NCI-H2196 (cell line): Measurements from ENCODE around the gene GBP7.

Source experiments
- DNase-seq: peaks from one replicate; lab custom pipeline; 2025; ENCODE audit not compliant: unreplicated experiment; lab: John Stamatoyannopoulos, UW

Gene GBP7

DNA sequence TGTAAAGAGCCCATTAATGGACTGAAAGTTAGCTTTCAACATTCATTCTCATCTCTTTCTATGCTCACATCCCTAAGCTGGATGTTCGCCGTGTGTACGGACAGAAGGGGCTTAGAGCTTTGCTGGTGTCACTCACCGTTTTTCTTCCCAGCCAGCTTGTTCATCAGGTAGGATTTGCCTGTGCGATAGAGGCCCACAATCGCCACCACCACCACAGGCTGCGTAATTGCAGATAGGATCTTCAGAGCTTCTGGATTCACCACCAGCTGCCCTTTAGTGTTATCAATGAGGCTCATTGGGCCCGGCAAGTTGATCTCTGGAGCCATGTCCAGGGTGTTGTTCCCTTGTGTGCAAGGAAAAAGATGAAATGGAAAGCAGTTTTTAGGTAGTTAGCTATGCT is 54.2 kb downstream of the GBP7 start:
- no peak for DNase-seq

DNA sequence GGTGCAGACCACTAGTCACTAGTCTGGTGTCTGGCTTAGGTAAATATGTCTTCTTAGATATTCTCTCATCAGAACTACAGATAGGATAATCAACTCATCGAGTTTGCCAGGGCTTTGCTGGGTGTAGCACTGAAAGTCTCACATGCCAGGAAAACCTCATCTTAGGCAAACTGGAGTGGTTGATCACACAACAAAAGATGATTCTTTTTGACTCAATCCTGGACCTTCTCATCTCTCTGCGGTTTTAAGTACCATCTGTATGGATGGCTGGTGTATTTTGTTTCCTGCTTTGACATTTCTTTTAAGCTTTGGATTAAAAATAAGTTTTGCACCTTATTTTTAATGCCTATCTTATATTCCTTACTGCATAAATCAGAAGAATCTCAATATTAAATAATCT is 61.1 kb downstream of the GBP7 start:
- no peak for DNase-seq

DNA sequence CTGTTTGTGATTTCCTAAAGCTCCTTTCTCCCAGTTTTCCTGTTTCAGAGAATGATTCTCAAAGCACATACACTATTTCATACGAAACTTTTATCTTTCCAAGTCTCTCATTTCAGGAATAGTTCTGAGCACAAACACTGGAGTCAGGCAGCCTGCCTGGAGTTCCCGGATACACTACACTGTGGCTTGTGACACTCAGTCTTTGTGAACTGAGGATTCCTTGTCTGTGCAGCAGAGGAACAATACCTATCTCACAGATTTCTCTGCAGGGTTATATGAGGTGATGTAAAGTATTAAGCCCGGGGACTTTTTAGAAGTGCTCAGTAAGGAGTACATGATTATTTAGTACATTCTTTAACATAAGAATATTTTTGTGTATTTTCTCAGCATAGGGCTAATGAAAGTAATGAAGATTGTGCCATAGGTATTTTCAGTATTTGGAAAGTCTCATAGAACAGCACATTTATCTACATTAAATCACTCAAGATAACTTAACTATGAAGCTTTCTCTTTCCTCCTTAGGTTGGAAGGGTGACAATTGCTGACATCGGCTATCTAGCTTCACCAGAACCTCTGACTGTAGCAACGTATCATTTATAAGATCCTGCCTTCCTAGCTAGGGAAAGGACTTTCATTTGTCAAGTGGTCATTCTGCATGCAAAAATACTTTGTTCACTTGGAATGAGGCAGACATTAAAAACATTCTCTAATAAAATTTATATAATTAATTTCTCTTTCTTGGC is 62.8 kb downstream of the GBP7 start:
- no peak for DNase-seq

DNA sequence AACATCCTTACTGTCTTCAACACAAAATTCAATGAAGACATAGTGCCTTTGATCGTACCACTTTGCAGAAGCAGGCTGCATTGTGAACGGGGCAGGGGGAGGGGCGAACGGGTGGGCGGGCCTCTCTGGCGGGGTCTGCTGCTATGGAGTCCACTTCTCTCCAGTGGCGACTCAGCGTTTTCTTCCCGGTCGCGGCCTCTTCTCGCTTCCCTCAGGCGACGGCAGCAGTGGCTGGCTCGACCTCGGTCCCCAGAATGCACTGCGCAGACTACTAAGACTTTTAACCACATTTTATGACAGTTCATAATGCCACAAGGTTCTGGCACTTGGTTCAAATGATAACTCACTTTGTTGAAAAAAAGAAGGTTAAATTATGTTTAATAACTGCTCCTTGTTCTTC is 71.1 kb downstream of the GBP7 start:
- DNase-seq: no peak

DNA sequence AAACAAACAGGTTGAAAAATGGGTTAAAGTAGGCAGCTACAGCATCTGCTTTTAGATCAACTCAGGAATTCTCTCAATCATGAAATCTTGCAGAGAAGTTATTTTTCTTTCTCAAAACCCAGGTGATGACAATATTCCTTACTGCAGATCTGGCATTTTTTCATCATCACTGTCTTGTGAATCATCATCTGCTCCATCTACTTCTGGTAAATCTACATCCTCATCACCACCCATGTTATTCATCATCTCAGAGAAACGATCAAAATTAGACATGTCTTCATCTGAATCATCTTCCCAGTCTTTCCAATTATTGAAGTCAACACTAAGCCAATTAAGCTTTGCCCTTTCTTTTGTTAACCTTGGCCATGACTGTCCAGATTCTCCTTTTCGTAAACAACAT is 71.7 kb downstream of the GBP7 start:
- DNase-seq: no peak

DNA sequence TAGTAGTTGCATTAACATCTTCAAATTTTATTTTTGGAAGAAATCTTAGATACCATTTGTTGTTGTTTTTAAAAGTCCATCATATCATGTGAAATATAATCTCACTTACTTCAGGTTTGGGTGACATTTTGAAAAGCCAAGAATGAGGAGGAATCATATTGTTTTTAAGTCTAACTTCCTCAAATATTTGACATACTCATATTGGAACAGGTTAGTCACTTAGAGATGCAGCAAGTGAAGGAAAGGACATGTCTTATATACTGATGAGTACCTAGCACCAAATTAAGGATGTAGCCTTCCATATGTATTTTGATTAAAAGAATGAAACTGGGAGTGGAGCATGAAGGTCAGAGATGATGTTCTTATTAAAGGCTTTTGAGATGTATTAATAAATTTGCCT is 73.8 kb downstream of the GBP7 start:
- no peak for DNase-seq

DNA sequence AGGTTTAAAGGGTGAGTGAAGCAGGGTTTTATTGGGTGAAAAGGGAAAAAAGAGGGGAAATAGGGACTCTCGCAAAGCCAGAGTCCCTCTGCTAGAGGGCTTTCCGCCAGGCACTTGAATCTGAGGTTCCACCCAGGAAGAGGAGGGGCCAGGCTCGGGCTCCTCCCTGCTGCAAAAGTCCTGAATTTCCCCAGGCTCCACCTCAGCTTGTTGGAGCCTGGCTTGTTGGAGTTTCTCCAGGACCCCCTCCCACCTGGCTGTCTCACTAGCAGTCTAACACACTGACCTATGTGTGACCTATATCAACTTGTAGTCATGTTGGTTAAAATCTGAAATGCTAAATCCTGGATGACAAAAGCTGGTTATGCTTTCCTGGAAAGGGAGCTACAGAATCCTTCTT is 75.4 kb downstream of the GBP7 start:
- no peak for DNase-seq

DNA sequence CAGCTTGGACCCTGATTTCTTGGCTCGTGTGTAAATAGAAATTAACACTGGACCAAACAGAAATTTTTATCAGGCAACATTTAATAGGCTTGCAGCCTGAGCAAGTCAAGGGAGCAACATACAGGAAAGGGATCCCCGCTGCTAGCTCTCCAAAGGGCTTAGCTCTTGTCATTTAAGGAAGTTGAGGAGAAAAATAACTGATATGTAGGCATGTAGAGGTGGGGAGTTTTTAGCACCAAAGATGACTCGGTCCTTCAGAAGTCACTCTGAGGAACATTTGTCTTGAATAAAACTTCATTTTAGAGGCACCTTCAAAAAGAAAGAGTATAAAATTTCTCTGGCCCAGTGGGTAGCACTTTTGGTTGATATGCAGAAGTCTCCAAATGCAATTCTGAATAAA is 76.9 kb downstream of the GBP7 start:
- DNase-seq: no peak

DNA sequence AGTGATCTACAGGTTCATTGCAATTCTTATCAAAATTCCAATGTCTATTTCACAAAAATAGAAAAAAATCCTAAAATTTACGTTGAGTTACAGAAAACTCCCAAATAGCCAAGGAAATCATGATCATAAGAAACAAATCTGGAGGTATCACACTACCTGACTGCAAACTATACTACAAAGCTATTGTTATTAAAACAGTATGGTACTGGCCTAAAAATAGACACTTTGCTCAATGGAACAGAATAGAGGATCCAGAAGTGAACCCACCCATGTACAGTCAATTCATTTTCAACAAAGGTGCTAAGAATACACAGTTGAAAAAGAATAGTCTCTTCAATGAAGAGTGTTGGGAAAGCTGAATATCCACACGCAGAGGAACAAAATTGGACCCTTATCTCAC is 80.1 kb downstream of the GBP7 start:
- no peak for DNase-seq

DNA sequence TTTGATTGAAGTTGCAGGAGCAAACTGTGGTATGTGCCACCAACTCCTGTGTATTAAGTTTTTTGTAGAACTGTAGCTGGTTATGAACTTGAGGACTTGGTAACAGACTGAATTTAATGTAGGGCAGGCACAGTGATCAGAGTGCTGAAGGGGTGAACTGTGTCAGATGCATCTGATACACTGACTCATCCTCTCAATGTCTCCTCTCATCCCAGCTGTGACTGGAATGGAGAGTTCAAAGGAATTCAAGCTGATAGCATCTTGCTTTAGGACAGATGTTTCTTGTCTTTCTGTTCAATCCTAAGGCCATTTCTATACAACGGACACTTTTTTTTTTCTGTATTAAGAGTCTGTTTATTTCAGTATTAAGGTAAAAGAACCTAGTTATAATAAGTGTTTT is 85.8 kb downstream of the GBP7 start:
- no peak for DNase-seq

DNA sequence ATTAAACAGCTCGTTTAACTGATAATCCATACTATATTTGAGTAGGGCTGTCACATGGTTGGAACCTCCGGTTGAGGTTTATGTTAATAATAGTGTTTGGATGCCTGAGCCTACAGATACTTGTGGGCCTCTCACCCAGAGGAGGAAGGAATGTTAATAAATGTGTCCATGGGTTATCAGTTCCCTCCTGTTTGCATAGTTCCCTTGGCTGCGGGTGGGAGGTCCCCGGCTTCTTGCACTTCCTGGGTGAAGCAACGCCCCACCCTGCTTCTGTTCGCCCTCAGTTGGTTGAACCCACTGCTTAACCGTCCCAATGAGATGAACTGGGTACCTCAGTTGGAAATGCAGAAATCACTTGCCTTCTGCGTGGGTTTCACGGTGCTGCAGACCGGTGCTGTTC is 87.2 kb downstream of the GBP7 start:
- DNase-seq: no peak

DNA sequence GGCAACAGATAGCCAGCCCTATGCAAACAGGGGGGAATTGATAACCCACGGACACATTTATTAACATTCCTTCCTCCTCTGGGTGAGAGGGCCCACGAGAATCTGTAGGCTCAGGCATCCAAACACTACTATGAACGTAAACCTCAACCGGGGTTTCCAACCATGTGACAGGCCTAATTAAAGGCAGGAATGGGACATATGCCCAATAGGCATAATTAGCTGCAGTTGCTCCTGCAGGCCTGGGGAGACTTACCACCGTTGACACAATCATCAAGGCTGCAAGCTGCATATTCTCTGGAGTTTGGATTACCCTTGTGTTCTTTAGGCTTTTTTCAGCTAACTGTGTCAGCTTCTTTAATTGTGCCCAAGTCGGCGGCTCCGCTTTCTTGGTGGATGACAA is 88.6 kb downstream of the GBP7 start:
- no peak for DNase-seq

DNA sequence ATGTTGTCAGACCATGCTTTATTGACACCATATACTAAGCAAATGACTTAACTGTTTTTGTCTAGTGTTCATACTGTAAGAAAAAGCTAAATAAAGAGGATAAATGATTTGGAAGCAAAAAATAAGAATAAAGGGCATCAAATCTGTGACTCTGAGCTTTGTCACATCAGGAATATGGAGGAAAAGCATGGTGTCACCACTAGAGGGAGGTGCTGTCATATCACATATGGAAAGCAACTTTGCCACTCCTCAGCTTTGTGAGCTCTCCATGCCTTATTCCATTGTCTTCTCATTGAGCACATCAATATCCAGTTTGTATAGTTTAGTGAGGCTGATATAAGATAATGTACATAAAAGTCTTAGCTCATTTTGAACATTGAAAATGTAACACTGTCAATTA is 90.0 kb downstream of the GBP7 start:
- DNase-seq: peak; percentile 16
